HepG2 (cell line): ENCODE results near the gene PDE4D.

ENCODE experiments used
- CTCF ChIP-seq: sonication (generic); formaldehyde crosslinking; IDR thresholded peaks from 2 replicates; pipeline ENCODE4 v1.5.0; 2020; ENCODE audit warnings: mild to moderate bottlenecking, missing genetic modification reagents, moderate library complexity
- EZH2 ChIP-seq: conservative IDR thresholded peaks from 2 replicates; pipeline ENCODE4 v1.6.1; 2012; ENCODE audit warnings: mild to moderate bottlenecking, low read depth, low read length, moderate library complexity
- HOXA7 ChIP-seq: sonication (generic); formaldehyde crosslinking; IDR thresholded peaks from 2 replicates; pipeline ENCODE4 v1.8.1; 2022; ENCODE audit warnings: mild to moderate bottlenecking, missing genetic modification reagents, moderate library complexity
- IRF9 ChIP-seq: sonication (generic); formaldehyde crosslinking; IDR thresholded peaks from 2 replicates; pipeline ENCODE4 v1.8.0; 2022; ENCODE audit warnings: missing genetic modification reagents, mild to moderate bottlenecking, borderline replicate concordance
- MED1 ChIP-seq: sonication (generic); formaldehyde crosslinking; IDR thresholded peaks from 2 replicates; pipeline ENCODE4 v1.4.0; 2020; ENCODE audit warnings: missing genetic modification reagents
- POLR2A ChIP-seq, 2 experiments: IDR thresholded peaks; 2 replicates each; pipeline ENCODE4 v1.6.1; 2011; ENCODE audit warnings: low read depth in 2 of 2, low read length in 2 of 2, mild to moderate bottlenecking in 1 of 2, moderate library complexity in 1 of 2; ENCODE audit not compliant: insufficient read depth in 1 of 2
- RAD21 ChIP-seq: fragments of 450-650 bp; formaldehyde crosslinking; IDR thresholded peaks from 2 replicates; pipeline ENCODE4 v1.5.0; 2020; ENCODE audit warnings: mild to moderate bottlenecking
- TGIF2 ChIP-seq: IDR thresholded peaks from 2 replicates; pipeline ENCODE4 v1.6.1; 2016; ENCODE audit warnings: control low read depth, missing compliant biosample characterization
- ZNF3 ChIP-seq: IDR thresholded peaks from 2 replicates; pipeline ENCODE4 v1.7.0; 2017; ENCODE audit warnings: inconsistent platforms
- ZNF501 ChIP-seq: sonication (generic); formaldehyde crosslinking; IDR thresholded peaks from 2 replicates; pipeline ENCODE4 v1.5.1; 2020; ENCODE audit warnings: mild to moderate bottlenecking, moderate library complexity, missing genetic modification reagents
- TF ChIP-seq, protein P1 (sequence below): sonication (generic); formaldehyde crosslinking; IDR thresholded peaks from 2 replicates; pipeline ENCODE4 v1.8.0; 2022; ENCODE audit warnings: mild to moderate bottlenecking, missing genetic modification reagents
- TF ChIP-seq, protein P2 (sequence below): sonication (generic); formaldehyde crosslinking; IDR thresholded peaks from 2 replicates; pipeline ENCODE4 v1.5.0; 2020; ENCODE audit warnings: missing genetic modification reagents

GRCh38 chr5:59212596-59212995, 680.9 kb downstream of the PDE4D start:
- TF ChIP-seq CTCF (CRISPR knock-in tag) (no peak), RAD21 (CRISPR knock-in tag) (no peak), ZNF501 (CRISPR knock-in tag) (no peak), POLR2A (IDR thresholded peaks at IDR 0.05; ENCODE audit: insufficient read depth in 1 of 2, low read depth in 2 of 2, low read length in 2 of 2) (no peak), MED1 (CRISPR knock-in tag) (no peak), HOXA7 (CRISPR knock-in tag) (no peak), ZNF3 (no peak), TGIF2 (CRISPR knock-in tag) (no peak), IRF9 (no peak), EZH2 (no peak)
- TF ChIP-seq, protein P1, sequence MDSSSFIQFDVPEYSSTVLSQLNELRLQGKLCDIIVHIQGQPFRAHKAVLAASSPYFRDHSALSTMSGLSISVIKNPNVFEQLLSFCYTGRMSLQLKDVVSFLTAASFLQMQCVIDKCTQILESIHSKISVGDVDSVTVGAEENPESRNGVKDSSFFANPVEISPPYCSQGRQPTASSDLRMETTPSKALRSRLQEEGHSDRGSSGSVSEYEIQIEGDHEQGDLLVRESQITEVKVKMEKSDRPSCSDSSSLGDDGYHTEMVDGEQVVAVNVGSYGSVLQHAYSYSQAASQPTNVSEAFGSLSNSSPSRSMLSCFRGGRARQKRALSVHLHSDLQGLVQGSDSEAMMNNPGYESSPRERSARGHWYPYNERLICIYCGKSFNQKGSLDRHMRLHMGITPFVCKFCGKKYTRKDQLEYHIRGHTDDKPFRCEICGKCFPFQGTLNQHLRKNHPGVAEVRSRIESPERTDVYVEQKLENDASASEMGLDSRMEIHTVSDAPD (CRISPR knock-in tag): no peak
- TF ChIP-seq, protein P2, sequence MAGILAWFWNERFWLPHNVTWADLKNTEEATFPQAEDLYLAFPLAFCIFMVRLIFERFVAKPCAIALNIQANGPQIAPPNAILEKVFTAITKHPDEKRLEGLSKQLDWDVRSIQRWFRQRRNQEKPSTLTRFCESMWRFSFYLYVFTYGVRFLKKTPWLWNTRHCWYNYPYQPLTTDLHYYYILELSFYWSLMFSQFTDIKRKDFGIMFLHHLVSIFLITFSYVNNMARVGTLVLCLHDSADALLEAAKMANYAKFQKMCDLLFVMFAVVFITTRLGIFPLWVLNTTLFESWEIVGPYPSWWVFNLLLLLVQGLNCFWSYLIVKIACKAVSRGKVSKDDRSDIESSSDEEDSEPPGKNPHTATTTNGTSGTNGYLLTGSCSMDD (CRISPR knock-in tag): no peak
